GM21360 (cell line): ENCODE results near the gene TRIM60.
"Not testable (repeated sequence)": the region's sequence is repeated elsewhere in the genome, so short reads cannot be mapped to it uniquely, and the experiment has no call there.

Experiments
- ATAC-seq: cut with Tn5 transposase; IDR thresholded peaks from one replicate; pipeline ENCODE4 v1.9.1; 2021; ENCODE audit warnings: mild to moderate bottlenecking, moderate library complexity; ENCODE audit not compliant: unreplicated experiment

Gene TRIM60

DNA sequence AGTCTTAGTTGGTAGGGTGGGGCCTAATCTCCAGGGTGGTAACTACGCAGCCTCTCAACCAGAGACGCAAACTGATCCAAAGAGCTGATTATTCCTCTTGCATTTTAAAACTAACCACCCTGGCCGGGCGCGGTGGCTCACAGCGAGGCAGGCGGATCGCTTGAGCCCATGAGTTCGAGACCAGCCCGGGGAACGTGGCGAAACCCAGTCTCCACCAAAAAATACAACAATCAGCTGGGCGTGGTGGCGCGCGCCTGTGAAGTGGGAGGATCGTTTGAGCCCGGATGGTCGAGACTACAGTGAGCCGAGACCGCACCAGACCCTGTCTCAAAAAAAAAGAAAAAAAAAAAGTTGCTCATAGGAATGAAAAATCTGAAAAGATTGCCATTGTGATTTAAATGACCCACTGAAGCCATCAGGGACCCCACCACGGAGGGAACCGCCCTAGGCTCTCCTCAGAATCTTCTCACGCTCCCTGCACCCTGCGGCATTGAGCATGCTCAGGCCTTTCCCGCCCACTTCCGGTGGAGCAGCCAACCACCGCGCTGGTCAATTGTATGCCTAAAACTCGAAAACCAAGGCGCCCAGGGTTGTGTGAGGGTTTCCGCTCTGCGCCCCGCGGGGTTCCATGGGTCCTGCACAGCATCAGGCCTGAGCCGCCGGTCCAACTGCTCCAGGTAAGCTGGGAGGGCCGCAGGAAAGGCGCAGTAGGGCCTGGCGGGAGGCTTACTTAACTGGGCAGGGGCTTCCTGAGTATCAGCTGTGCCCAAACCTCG is at the start of gene TRIM60:
Gene TRIM60, plus strand, starts transcription at position 564 of the 776 bp plus-strand sequence. CDS start 8,074 bp downstream, outside the sequence.
- no peak for ATAC-seq

GRCh38 chr4:164989471-164989870 is 42.3 kb upstream of the TRIM60 start:
- ATAC-seq, result no peak

DNA sequence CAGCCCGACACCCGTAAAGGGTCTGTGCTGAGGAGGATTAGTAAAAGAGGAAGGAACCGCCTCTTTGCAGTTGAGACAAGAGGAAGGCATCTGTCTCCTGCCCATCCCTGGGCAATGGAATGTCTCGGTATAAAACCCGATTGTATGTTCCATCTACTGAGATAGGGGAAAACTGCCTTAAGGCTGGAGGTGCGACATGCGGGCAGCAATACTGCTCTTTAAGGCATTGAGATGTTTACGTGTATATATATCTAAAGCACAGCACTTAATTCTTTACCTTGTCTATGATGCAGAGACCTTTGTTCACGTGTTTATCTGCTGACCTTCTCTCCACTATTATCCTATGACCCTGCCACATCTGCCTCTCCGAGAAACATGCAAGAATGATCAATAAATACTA is 41.0 kb upstream of the TRIM60 start:
- not testable (repeated sequence) for ATAC-seq

DNA sequence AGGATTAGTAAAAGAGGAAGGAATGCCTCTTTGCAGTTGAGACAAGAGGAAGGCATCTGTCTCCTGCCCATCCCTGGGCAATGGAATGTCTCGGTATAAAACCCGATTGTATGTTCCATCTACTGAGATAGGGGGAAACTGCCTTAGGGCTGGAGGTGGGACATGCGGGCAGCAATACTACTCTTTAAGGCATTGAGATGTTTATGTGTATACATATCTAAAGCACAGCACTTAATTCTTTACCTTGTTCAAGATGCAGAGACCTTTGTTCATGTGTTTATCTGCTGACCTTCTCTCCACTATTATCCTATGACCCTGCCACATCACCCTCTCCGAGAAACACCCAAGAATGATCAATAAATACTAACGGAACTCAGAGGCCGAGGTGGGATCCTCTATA is 35.7 kb upstream of the TRIM60 start:
- ATAC-seq, result not testable (repeated sequence)

GRCh38 chr4:164997324-164997723 is 34.5 kb upstream of the TRIM60 start:
- no peak for ATAC-seq

DNA sequence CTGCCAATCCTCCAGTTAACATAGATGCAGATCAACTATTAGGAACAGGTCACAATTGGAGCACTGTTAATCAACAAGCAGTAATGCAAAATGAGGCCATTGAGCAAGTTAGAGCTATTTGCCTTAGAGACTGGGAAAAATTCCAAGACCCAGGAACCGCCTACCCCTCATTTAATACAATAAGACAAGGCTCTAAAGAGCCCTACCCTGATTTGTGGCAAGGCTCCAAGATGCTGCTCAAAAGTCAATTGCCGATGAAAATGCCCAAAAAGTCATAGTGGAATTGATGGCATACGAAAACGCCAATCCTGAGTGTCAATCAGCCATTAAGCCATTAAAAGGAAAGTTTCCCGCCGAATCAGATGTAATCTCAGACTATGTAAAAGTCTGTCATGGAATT is 33.9 kb upstream of the TRIM60 start:
- no peak for ATAC-seq

GRCh38 chr4:164998526-164999080 is 33.2 kb upstream of the TRIM60 start:
- not testable (repeated sequence) for ATAC-seq

DNA sequence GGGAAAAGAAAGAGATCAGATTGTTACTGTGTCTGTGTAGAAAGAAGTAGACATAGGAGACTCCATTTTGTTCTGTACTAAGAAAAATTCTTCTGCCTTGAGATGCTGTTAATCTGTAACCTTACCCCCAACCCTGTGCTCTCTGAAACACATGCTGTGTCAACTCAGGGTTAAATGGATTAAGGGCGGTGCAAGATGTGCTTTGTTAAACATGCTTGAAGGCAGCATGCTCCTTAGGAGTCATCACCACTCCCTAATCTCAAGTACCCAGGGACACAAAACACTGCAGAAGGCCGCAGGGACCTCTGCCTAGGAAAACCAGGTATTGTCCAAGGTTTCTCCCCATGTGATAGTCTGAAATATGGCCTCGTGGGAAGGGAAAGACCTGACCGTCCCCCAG is 29.8 kb upstream of the TRIM60 start:
- not testable (repeated sequence) for ATAC-seq

GRCh38 chr4:165005352-165005925 is 26.4 kb upstream of the TRIM60 start:
- ATAC-seq, result no peak

GRCh38 chr4:165006456-165006855 is 25.3 kb upstream of the TRIM60 start:
- ATAC-seq, result no peak

GRCh38 chr4:165006886-165007285 is 24.9 kb upstream of the TRIM60 start:
- ATAC-seq, result no peak

DNA sequence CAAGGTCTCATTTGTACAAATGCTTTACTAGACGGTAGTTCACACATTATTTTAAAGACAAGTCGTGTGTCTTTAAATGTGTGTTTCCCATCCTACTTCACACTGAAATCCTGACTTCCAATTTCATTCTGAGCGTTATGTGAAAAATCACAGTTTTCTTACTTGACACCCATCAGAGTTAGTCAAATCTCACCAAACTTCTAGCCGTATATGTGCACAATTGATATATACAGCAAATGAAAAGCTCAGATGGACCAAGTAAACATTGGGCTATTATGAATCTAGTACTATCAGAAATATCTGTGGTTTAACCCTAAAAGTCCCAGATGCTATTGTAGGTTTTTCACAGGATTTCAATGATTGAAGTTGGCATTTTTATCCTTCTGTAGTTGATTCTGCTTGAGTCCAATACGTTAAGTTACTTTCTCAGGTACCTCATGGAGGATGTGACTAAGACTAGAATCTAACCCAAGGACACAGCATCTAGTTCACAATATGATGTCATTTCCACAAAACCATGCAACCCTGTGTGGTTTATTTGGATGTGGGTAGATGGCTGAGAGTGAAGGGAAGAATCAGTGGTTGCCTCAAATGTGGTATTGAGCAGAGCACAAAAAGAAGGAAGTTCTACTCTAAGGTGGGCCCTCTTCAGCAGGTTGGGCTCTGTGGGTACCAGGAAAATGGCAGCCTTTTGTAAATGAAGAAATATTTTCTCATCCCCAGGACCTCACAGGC is 22.1 kb upstream of the TRIM60 start:
- ATAC-seq, result peak; percentile 66

DNA sequence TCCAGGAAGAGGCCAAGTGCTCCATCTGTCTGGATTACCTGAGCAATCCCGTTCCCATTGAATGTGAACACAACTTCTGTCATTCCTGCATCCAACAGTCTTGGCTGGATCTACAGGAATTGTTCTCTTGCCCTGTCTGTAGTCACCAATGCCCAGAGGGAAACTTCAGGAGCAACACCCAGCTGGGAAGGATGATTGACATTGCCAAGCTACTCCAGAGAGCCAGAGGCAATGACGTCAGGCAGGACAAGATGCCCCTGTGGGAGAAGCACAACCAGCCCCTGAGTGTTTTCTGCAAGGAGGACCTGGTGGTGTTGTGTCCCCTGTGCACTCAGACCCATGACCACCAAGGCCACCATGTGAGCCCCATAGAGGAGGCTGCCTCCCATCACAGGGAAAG is 21.3 kb upstream of the TRIM60 start:
- no peak for ATAC-seq

GRCh38 chr4:165010991-165011390 is 20.8 kb upstream of the TRIM60 start:
- no peak for ATAC-seq

DNA sequence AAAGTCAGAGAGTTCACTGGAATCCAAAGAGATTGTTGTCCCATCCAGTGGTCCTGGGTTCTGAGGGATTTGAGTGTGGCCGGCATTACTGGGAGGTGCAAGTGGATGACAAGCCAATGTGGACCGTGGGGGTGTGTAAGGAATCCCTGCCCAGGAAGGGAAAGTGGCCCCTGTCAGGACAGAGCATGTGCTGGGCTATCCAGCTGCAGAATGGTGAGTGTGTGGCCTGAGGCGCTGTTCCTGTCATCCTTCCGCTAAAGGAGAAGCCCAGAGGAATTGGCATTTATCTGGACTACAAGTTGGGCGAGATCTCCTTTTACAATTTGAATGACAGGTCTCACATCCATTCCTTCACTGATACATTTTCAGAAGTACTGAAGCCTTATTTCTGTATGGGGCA is 20.4 kb upstream of the TRIM60 start:
- no peak for ATAC-seq

DNA sequence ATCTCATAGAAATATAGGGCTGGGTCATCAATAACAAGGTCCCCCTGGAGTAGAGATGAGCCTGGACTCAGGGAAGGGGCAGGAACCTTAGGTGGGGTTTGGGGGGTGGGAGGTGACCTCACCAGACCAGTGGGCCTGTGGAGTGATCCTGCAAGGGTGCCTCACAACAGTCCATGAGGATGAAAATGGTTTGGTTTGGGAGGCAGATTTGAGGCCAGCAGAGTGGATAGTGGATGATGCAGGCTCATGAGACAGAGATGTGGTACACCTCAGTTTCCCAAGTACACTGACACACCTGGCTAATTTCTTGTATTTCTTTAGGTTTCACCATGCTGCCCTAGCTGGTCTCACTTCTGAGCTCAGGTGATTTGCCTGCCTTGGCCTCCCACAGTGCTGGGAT is 18.1 kb upstream of the TRIM60 start:
- ATAC-seq, result no peak

GRCh38 chr4:165016971-165017370 is 14.8 kb upstream of the TRIM60 start:
- peak; percentile 62 for ATAC-seq

DNA sequence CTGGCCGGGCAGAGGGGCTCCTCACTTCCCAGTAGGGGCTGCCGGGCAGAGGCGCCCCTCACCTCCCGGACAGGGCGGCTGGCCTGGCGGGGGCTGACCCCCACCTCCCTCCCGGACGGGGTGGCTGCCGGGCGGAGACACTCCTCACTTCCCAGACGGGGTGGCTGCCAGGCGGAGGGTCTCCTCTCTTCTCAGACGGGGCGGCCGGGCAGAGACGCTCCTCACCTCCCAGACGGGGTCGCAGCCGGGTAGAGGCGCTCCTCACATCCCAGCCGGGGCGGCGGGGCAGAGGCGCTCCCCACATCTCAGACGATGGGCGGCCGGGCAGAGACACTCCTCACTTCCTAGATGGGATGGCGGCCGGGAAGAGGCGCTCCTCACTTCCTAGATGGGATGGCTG is 11.8 kb upstream of the TRIM60 start:
- not testable (repeated sequence) for ATAC-seq

- not testable (repeated sequence) for ATAC-seq
Measured at GRCh38 chr4:165025782-165026181, 6.0 kb upstream of the TRIM60 start.

GRCh38 chr4:165027762-165028402 is 3.9 kb upstream of the TRIM60 start:
- no peak for ATAC-seq

GRCh38 chr4:165048170-165048569 is 16.4 kb downstream of the TRIM60 start:
- ATAC-seq, result no peak
